NOMO-1 treated with dmso at 0.1 percent for 144 hours (cell line): Measurements from ENCODE around the gene PHF12.

Source experiments
- DNase-seq: peaks from one replicate; lab custom pipeline; 2025; ENCODE audit not compliant: unreplicated experiment; lab: John Stamatoyannopoulos, UW

Gene PHF12

DNA sequence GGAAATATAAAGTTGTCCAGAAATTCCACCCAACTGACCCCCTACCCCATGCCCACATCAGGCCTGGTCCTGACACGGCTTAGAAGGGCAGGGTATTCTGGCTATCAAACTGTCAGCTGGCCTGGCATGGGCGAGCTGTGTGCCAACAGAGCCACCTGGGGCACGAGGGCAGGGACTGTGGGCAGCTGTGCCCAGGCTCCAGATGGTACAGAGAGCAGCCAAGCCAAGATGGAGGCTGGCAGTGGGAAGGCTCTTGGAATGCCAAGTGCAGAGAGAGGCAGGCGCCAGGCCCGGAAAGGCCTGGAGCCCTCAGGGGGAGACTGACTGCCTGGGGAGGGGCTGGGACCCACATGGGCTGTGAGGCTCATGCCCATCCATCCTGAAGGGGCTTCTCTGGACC, 24.3 kb upstream of the PHF12 start:
- no peak for DNase-seq

DNA sequence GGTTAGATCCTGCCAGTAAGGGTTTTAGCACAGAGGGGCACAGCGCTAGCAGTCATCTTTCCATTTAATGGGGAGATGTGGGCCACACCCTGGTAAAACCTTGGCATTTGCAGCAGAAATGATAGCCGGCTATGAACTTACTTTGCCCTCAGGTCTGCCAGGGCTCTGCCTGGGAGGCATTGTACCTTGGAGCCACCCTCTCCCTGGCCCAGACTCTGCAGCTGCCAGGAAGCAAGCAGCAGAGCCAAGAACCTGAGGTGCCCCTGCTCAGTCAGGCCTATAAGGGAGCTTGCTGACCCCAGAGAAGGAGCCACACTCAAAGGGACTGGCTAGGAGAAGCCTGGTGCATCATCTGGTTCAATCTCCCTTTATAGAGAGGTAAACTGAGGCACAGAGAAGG, 23.7 kb upstream of the PHF12 start:
- DNase-seq = no peak

DNA sequence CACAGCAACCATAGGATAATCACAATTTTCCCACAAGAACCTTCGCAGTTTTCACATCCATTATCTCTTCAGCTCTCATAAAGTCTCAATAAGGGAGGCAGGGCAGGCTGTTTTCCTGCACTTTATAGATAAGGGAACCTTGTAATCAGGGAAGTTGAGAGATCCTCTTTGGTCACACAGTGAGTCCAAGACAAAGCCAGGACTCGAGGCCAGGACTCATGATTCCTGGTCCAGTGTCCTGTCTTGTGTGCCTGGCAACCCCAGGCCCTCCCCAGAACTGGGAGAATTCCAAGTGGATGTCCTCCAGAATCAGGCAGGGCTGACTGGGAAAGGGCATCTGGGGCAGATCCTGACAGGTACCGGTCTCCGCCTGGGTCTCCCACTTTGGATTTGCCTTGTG, 23.1 kb upstream of the PHF12 start:
- no peak for DNase-seq

DNA sequence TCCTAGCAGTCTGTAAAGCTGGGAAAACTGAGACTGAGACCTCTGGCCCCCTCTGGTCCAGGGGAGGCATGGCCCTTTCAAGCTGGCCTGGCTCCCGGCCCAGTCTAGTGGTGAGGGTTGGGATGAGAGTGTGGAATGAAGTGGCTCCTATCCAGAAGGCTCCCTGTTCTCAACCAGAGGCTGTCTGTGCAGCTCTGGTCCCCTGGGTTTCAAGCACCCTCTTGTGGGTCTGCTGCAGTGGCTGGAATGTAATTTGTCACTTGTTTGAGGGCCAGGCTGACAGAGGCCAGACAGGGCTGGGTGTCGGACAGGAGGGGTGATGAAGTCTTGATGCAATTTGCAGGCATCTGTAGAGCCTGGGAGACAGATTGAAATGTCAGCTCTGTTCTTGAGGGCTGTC, 22.1 kb upstream of the PHF12 start:
- no peak for DNase-seq

DNA sequence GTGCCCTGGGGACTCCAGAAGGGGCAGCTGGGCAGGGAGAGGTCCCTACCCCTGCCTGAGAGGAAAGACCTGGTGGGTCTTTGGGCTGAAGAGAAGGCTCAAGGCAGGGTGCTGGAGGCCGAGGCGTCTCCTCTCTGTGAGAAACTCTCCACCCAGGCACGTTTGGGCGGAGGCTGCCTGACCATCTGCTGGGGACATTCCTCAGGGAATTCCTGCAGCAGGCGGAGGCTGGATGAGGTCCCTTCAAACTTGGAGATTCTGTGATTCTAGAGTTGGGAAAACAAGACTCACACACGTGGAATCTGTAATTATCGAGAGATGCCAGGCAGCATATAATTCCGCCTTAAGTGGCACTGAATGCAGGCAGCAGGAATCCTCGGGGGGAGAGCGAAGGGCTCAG, 21.1 kb upstream of the PHF12 start:
- no peak for DNase-seq

DNA sequence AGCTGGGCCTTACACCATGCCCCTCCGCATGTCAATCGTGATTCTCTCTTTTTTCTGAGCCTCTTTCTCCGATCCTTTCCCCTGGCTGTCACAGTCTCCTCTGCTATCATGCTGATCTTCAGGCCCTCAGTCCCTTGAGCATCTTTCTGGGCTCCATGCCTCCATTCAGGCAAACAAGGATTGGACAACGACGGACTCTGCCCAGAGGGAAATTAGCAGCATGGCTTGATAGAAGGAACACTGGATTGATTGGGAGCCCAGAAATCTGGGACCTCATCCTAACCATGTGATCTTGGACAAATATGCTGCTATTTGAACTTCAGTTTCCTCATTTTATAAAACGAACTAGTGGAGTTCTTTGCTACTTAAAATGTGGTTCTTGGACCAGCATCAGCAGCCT, 19.6 kb upstream of the PHF12 start:
- DNase-seq = no peak

DNA sequence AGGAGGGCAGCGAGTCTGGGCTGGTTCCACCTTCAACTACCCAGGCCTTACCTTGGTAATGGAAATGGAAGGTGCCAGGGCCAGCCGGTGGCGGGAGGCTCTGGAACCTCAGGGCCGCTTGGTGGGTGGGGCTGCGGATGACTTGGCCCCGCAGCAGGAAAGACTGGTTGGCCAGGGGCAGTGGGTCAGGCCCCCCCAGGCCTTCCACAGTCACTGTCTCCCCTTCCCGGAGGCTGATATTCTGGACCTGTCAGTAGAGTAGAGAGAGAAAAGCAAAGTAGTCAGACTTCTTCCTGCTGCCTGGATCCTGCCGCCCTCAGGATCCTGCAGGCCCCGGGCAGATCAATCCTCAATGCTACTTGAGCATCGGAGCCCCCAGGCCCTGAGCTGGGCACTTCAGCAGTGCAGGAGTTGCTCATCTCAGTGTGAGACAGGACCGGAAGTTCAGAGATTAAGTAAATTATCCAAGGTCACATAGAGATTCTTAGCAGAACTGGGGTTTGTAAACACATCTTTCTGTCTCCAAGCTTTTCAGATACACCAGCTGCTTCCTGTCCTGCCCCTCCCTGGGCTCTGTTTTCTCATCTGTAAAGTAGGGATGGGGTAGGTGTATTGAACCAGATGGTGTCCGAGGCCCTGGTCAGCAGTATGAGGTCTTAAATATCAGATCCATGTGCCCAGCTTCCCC, 18.5 kb upstream of the PHF12 start:
- DNase-seq = no peak

DNA sequence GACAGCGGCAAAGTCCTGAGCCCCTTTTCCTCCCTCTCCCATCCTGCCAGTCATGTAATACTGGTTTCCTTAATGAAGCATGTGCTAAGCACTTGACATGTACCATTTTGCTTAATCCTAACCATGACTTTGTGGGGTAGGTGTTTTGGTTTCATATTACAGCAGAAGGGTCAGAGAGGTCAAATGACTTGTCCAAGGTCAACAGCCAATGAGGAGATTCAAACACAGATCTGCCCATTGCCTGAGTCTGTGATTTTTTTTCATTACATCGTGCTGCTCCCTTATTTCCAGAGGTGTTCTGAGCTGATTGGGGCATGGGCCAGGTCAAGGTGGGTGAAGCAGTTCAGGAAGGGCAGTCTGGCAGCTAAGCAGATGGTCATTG, 17.6 kb upstream of the PHF12 start:
- no peak for DNase-seq

DNA sequence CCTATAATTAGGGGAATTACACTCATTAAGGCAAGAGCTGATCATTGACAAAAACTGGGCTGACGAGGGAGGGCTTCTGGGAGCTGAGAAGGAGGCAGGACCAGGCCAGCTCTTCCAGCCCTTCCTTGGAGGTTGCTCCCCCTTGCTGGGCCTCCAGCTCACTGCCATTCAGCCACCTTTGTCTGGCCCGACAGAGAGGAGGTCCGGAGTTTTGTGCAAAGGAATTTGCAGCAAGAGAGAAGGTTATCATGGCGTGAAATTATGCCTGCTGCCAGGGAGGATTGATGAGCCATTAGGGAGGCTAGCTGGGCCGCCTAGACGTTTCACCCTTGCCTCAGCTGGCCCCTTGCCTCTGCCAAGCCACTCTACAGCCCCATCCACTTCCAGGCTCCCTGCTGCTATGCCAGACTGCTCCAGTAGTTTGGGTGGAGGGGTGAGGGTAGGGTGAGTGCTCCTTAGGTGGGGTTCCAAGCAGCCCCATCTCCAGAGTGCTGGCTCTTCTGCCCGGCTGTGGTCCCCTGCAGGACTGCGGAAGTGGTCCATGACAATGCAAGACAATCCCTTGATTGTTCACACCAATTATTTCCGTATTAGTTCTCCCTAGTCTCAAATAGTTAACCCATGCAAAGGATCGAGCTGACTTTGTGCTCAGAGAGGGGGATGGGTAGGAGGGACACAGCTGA, 17.1 kb upstream of the PHF12 start:
- no peak for DNase-seq

DNA sequence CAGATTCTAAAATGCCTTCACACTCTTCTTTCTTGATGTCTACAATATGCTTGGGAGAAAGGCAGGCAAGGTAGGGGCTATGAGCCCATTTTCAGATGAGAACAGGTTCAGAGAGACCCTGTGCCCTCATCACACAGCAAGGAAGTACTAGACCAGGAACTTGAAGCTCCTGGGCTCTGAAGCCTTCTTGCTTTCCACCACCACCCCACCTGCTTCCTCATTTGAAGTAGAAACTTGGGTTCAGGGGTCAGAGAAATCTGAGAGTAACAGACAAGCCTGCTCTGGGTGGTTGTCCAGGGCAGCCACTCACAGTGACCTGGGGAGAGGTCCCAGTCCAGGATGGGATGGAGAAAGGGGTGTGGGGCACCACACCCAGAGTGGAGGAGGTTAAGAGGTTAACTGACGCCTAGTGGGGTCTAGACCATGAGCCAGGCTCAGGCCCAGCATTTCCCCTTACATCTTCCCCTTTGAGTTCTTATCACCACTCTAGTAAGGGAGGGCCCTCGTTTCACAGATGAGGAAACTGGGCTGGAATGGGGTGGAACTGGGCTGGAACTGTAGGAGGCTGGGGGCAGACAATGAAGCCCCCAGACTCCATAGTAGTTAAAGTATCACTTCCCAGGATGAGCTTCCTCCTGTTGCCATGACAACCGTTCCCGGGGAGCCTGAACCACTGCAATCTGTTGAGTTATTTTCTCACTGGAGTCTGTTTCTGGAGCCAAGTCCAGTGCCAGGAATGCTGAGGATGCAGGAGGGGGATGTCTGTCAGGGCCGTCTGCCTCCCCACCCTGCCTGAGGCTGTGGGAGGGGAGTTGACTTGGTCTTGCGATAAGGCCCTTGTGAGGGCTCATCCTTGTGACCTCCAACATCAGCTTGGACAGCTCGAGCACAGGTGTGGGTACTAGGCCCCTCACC, 16.2 kb upstream of the PHF12 start:
- DNase-seq = peak; percentile 46

DNA sequence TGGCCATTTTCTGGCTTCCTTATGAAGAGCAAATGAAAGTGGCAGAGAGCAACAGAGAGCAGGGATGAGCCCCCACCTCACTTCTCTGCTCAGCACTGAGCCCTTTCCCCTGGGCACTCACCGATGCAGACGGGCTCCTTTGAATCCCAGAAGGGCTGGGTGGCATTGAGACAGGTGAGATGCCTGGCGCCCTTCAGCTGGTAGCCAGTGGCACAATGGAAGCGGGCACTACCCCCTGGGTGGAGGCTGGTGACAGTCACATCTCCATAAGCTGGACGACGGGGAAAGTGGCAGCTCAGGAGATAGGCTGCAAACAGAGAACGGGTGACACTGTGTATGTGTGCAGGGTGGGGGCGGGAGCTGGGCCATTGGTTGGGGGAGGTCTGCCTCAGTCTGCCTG, 12.5 kb upstream of the PHF12 start:
- no peak for DNase-seq

DNA sequence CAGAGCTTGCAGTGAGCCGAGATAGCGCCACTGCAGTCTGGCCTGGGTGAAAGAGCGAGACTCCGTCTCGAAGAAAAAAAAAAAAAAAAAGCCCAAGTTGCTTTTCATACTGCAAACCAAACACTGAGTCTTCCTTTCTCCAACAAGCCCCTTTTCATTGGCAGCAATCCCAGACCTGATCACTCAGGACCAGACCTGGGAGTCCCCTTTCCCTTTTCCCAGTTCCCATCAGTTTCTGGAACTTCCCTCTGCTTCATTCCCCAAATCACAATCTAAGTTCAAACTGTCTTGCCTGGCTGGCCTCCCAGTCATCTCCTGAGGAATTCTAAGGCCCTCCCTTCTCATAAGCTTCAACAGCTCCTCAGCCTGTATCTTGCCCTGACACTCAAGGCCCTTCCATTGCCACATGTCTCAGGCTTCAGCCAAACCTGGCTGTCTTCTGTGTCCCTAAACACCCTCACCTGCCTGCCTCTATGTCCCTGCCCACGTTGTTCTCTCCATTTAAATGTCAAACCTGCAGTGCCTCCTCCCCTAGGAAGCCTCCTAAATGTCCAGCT, 11.8 kb upstream of the PHF12 start:
- DNase-seq = no peak

DNA sequence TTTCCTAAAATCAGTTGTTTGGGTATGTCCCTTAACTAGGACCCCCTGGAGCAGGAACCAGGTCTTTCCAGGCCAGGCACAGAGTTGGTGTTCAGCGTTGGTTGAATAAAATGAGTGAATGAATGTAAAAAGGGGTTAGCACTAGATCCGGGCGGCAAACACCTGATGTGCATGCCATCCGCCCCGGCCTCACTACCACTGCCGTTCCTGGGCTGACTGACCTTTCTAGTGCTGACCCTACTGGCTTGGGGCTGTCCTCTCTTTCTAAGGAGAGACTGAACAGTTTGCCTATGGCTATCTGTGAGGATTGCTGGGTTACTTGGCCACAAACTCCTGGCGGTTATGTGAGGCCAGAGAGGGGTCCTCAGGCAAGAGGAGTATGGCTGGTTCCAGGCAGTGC, 10.1 kb upstream of the PHF12 start:
- DNase-seq = no peak

DNA sequence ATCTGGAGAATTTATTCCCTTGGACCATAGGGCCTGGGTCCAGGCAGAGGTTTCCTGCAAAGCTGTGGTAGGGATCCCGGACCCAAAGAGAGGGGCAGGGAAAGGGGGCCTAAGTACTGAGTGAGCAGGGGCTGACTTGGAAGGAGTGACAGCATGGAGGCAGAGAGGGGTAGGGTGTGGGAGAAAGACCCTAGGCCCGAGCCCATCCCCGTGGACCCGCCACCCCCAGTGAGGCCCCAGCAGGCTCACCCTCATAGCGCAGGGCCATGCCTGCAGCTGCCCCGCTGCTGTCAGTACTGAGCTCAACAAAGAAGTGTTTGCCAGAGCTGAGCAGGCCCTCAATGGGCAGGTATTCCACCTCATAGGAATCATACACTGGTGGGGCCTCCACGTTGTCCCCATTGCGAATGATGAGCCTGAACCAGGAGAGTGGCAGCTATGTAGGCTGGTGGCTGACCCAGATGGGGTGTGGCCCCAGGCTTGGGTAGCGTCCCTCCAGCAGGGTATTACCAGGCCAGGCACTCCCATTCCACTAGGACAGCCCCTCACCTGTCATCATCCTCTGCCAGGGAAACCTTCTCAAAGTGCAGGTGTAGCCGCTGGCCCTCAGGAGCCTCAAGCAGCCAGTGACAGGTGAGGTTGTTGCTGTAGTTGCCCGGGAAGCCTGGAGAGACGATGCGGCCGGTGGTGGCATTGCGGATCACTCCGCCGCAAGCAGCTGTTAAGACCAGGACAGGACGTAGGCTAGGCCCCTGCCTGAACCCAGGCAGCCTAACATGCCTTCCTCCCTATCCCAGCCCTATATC, 9.1 kb upstream of the PHF12 start:
- no peak for DNase-seq

DNA sequence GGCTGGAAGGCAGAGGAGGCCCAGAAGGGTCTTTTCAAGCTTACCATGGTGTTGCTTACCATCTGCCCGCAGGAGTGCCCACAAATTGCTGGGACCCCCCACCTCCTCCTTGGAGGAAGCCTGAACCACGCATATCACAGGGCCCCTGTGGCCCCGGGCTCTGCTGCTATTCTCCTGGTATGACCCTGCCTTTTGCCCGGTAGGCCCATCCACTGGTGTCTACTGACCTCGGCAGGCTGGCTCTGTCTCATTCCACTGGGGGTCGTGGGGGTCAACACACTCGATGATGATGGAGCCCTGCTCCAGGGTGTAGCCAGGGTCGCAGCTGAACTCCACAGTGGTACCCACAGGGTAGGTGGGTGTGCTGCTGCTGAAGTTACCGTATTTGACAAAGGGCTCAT, 8.2 kb upstream of the PHF12 start:
- no peak for DNase-seq

DNA sequence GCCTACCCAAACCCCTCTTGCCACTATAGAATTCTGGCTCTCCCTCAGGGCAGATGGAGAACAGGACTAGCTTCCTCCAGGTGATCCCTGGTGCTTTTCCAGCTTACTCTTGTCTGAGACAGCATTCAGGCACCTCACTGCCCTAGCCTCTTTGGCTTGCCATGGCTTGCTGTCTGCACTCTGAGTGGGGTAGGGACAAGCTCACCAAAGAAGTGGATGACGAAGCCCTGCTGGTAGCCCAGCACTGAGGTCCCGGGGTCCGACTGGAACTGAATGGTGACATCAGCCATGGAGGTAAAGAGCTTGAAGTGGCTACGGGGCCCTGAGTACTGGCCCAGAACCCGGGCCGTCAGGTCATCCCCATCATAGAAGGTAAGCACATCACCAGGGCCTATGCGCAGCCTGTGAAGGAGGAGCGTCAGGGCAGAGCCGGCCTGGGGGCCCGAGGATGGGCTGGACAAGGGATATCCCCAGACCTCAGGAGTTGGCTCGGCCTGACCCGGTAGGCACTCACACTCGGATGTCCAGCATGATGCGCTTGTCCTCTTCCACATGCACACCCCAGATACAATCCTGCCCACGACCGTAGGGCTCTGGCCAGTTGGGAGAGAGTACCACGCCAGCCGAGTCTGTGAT, 7.6 kb upstream of the PHF12 start:
- DNase-seq = no peak

DNA sequence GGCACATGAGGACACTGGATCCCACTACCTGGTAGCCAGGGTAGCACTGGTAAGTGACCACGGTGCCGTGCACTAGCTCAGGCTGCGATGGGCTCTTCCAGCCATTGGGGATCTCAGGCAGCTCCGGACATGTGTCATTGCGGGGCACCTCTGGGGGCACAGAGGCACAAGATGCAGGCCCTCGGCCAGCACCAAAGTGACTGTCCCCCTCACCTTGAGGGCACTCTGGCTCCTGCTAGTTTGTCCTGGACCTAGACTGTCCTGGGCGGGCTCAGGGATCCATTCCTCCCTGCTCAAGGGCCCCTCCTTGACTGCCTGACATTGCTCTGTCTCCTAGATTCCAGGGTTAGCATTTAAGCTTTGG, 6.7 kb upstream of the PHF12 start:
- no peak for DNase-seq

DNA sequence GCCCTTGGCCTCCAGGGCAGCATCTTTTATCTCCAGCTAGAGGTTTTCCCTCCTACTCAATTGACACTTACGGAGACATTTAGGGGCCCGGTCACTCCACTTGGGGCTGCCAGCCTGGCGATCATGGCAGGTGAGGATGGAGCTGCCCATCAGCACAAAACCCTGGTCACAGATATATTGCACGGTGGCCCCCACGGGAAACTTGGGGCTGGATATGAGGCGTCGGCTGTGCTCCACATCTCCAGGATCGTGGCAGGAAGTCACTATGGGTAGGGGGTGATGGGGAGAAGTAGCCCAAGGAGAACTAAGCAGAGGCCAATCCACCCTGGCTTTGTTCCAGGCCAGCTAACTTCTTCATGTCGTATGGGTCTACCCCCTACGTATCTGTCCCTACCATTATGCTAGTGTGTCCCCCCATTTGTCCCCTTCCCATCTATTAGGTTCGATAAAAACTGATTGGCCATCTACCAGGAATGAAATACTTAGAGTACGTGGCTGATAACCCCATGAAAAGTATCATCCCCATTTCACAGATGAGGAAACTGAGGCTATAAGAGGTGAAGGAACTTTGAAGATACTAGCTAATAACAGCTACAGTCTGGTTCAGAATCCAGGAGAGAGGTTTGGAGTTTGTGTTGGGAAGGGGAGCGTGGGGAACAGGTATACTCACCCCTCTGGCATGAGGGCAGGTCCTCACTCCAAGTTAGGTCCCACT, 6.1 kb upstream of the PHF12 start:
- no peak for DNase-seq

DNA sequence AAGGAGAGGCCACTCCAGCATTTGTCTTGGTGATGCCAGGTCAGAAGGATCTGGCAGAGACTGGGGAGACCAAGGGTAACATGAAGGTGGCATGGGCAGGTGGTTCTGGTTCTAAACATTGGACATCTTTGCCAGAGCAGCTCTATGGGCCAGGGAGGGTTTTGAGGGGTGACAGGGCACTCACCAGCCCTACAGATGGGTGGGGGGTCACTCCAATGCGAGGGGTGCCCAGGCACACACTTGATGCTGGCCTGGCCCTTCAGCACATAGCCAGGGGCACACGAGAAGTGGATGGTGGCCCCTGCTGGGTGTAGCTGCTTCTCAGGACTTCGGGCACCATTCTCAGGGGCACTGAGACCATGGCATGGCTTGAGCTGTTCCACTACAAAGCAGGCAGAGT, 5.5 kb upstream of the PHF12 start:
- no peak for DNase-seq

DNA sequence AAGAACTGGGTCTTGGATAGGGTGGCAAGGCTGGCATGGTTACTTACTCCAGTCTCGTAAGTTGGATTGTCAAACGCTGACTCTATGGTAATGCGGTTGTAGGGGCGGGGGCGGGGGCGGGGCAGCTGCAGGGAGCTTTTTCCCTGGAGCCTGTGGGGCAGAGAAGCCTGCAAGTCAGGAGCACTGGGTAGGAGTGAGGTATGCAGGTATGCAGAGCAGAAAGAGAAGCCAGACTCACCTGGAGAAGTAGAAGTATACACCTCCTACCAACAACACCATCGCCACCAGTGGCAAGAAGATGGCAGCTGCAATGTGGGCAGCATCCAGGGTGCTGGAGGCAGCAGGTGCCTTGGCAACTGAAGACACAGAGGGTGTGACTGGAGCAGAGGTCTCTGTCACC, 4.8 kb upstream of the PHF12 start:
- no peak for DNase-seq
